Activated CD4-positive, alpha-beta T cell treated with anti-CD3 and anti-CD28 coated beads, Interleukin-2, Interleukin-6, amounts not matched to agents 100 ng/mL and 50 ng/mL, durations not matched to agents 16 hours and 8 hours (primary cell): ENCODE data around the gene ERV3-1.
"Not testable (repeated sequence)": the region's sequence is repeated elsewhere in the genome, so short reads cannot be mapped to it uniquely, and the experiment has no call there.

ENCODE experiments used
- DNase-seq: peaks from one replicate; pipeline ENCODE4 v3.0.0-alpha.2; 2020

The ERV3-1 gene, protein sequence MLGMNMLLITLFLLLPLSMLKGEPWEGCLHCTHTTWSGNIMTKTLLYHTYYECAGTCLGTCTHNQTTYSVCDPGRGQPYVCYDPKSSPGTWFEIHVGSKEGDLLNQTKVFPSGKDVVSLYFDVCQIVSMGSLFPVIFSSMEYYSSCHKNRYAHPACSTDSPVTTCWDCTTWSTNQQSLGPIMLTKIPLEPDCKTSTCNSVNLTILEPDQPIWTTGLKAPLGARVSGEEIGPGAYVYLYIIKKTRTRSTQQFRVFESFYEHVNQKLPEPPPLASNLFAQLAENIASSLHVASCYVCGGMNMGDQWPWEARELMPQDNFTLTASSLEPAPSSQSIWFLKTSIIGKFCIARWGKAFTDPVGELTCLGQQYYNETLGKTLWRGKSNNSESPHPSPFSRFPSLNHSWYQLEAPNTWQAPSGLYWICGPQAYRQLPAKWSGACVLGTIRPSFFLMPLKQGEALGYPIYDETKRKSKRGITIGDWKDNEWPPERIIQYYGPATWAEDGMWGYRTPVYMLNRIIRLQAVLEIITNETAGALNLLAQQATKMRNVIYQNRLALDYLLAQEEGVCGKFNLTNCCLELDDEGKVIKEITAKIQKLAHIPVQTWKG

DNA sequence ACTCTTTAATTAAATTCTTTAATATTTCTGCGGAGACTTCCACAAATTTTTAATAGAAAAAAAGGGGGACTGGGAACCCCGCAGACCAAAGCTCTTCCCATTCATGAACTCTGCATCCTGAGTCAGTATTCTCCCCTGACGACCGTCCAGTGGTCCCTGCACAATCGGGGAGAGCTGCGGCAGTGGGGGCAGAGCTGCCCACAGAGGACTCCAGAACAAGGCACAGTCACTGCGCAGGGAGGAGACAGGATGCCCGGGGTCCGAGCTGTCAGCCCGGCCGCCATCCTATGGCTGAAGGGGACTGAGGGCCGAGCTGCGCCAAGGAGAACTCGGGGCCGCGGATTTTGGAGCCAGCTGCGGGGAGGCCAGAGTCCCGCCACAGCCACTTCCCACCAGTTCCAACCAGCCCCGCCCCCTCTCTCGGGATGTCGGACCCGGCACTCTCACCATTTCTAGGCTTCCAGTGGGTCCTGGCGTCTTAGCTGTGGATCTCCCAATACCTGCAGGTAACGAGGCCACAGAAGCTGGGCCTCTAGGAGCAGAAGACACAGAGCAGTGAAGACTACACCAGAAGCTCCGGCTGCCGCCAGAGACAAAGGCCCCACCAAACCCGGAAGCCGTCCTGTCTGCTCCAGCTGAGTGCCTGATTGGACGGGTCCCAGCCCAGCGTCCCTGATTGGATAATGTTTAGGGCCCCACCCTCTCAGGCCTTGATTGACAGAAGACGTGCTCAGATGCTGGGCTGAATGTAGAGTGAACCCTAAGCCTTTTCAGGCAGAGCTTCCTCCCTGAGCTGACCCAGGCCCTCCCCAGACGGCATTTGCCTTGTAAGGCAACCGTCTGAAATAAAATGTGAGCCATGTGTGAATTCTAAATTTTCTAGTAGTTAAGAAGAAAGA lies at the start of gene ERV3-1:
Gene ERV3-1 (minus strand): TSS at position 594 of the 899 bp plus-strand sequence. CDS start 13,661 bp downstream, outside the sequence.
- peak; percentile 94 for DNase-seq

DNA sequence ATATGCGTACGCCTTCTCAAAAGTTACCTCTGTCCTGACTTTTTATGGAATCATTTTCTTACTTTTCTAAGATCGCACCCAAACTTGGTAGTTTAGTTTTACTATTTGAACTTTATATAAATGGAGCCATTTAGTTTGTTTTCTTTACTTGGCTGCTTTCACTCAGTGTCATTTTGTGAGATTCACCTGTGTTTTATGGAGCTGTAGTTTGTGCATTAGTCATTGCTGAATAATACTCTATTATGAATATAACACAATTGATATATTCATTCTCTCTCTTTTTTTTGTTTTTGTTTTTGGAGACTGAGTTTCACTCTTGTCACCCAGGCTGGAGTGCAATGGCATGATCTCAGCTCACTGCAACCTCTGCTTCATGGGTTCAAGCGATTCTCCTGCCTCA lies 49.3 kb upstream of the ERV3-1 start:
- DNase-seq: not testable (repeated sequence)

DNA sequence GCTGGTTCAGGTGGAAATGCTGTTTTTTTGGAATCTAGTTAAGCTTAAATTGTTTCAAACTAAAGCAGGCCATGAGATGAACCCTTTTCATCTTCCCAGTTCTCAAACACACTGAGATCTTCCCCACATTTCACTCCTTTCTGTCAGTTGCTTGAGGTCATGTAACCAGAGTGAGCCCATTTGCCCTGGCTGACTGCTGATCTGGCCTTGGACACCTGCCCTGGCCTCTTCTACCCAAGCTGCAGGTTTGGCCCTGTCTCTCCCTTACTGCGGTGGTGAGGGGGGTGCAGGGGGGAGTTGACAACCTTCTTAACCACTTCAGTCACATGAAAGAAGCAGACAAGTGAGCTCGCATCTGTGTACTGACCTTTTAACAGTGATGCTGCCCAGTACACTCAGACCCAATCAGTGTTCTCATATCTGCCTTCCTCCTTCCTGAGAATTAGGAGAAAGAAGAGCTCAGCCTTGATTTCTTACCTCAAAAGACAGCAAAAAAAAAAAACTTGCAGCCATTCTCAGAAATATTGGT lies 48.0 kb upstream of the ERV3-1 start:
- DNase-seq: not testable (repeated sequence)

DNA sequence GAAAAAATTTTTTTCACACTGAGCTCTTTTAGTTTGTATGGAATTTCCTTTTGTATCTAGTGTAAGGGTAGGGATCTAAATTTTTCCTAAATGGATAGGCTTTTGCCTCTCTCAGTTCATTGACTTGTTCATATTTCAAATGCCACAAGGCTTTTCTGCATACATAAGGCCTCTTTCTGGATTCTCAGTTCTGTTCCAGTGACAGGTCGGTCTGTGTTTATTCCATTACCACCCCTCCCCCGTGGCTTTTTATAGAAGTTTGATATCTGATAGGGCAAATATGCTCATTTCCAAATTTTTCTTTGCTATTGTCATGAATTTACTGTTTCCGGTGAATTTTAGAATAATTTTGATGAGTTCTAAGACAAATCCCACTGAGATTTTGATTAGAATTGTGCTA lies 45.2 kb upstream of the ERV3-1 start:
- DNase-seq: not testable (repeated sequence)

DNA sequence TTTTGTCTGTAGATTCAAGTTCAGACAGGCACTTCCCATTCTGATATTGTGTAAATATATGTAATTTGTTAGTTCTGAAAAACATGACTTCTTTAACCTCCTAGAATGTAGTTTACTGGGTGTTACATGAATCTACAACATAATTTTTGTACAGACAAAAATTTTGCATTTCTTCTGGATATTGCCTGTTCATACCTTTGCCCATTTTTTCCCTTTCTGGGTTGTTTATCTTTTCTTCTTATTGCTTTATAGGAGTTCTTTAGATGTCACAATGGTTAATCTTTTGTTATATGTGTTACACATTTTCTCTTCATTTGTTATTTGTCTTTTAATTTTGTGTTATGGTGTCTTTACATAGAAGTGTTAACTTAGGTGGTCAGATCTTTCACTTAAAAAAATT lies 44.7 kb upstream of the ERV3-1 start:
- DNase-seq: not testable (repeated sequence)

DNA sequence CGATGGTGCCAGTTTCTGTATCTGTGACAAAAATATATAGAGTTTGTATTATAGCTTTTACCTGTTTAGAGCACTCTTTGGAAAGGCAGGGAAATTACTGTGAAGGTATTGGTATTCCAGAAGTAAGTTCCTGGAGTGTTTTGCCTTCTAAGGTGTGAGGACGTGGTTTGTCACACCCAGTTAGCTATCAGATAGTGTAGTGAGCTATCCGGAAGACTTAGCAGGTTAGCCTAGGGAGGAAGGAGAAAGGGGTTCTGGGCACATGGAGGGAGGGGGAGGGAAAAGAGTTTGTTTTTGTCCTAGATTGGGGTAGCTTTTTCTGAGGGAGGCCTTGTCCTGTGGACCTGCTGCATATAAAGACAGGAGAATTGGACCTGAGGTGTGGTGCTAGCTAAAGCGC lies 39.8 kb upstream of the ERV3-1 start:
- not testable (repeated sequence) for DNase-seq

DNA sequence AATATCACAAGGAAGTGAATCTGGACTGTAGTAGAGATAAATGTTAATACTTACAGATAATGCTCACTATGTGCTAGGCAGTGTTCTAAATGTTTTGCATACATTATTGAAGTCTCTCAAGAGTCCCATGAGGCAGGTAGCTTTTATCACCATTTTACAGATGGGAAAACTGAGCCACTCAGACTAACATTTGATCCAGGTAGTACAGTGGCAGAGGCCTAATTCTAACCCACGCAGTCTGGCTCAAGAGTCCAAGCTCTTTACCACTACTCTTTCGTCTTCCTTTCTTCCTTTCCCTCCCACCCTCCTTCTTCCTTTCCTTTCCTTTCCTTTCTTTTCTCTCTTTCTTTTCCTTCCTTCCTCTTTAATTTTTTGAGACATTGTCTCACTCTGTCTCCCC lies 39.1 kb upstream of the ERV3-1 start:
- DNase-seq: not testable (repeated sequence)

DNA sequence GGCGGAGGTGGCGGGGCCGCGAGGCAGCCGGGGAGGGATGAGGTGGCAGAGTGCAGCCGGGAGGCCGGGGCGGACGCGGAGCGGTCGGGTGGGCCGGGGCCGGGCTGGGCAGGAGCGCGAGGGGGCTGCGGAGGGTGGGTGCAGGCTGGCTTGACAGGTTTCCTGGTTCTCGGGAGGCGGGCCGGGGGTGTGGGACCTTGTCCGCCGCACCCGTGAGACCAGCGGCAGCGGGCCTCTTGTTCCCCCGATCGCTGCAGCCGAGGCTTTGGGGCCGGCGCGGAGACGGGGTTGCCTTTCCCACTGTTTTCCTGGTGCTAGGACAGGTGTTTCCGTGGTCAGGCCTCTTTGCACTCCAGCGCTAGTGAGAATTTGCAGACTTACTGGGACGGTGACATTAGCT lies 32.3 kb upstream of the ERV3-1 start:
- peak; percentile 17 for DNase-seq

DNA sequence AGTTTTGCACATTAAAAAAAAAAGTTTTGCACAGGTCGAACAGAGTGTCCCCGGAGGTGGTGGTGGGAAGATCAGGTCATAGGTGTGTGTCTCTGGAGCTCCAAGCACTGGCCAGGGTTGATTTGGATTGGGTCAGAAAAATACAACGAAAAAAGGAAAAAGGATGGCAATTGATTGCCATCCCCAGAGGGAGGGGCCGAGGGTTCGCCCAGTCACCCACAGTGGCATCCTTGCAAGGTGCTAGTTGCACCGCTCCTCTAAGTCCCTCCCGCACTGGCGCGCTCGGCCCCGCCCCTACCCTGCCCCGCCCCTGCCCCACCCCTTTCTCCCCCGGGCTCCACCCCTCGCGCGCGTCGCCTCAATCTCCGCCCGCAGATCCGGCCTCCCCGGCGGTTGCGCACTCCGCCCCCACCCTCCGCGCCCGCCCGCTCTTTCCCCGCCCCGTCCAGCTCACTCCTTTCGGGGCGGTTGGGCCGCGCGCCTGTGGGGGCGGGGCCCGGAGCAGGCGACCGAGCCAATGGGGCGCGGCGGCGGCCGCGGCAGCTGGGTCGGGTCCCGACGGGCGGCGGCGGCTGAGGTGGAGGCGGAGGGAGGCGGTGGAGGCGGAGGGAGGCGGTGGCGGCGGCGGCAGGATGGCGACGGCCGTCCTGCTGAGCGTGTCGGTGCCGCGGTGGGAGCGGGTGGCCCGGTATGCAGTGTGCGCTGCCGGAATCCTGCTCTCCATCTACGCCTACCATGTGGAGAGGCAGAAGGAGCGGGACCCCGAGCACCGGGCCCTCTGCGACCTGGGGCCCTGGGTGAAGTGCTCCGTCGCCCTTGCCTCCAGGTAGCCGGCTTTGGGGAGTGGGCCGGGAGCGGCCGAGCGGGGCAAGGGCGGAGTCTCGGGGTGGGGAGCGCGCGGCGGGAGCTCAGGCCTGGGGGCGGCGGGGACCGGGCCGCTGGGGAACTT lies 31.5 kb upstream of the ERV3-1 start:
- DNase-seq: peak; percentile 95

DNA sequence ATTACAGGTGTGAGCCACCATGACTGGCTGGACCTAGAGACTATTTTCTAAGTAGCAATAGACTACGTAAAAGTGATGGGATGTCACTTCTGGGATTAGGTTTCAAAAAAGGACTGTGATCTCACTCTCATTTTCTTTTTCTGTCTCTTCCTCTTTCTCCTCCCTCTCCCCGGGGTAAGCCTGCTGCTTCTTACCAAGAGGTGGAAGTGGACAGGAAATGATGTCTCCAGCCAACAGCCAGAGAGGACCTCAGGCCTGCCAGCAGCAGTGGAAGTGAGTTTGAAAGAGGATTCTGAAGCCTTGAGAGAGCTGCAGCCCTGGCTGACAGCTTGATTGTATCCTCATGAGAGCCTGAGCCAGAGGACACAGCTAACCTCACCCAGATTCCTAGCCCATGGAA lies 30.0 kb upstream of the ERV3-1 start:
- not testable (repeated sequence) for DNase-seq

DNA sequence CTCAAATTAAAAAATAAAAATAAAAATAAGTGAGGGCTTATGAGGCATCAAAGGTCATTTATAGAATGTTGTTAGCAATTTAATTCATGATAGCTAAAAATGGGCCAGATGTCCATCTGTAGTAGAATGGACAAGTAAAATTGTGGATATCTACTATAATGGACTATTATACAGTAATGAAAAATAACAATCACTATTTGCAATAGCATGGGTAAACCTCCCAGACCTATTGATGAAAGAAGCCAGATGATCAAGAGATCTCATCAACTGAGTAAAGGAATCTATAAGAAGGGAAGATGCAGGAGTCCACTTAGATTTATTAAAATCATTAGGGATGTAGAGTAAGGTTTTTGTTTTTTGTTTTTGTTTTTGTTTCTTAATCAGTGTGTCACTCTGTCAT lies 29.0 kb upstream of the ERV3-1 start:
- DNase-seq: not testable (repeated sequence)

DNA sequence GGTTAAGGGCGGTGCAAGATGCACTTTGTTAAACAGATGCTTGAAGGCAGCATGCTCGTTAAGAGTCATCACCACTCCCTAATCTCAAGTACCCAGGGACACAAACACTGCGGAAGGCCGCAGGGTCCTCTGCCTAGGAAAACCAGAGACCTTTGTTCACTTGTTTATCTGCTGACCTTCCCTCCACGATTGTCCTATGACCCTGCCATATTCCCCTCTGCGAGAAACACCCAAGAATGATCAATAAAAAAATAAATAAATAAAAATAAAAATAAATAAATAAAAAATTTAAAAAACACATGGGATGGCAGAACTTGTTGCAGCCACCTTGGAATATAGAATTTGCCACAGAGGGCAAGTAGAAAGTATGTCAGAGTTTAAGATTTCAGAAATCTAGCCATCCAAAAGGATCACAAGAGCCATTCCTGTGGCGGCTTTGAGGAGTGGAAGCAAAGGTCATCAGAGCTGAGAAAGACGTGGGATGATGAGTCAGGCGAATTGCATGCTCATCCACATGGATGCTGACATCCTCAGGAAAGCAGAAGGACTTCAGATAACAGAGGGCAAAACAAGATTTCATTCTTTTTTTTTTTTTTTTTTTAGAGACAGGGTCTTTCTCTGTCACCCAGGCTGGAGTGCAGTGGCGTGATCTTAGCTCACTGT lies 27.8 kb upstream of the ERV3-1 start:
- DNase-seq: not testable (repeated sequence)

DNA sequence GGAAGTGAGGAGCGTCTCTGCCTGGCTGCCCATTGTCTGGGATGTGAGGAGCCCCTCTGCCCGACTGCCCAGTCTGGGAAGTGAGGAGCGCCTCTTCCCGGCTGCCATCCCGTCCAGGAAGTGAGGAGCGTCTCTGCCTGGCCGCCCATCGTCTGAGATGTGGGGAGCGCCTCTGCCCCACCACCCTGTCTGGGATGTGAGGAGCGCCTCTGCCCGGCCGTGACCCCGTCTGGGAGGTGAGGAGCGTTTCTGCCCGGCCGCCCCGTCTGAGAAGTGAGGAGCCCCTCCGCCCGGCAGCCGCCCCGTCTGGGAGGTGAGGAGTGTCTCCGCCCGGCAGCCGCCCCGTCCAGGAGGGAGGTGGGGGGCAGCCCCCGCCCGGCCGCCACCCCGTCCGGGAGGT lies 26.9 kb upstream of the ERV3-1 start:
- DNase-seq: not testable (repeated sequence)

DNA sequence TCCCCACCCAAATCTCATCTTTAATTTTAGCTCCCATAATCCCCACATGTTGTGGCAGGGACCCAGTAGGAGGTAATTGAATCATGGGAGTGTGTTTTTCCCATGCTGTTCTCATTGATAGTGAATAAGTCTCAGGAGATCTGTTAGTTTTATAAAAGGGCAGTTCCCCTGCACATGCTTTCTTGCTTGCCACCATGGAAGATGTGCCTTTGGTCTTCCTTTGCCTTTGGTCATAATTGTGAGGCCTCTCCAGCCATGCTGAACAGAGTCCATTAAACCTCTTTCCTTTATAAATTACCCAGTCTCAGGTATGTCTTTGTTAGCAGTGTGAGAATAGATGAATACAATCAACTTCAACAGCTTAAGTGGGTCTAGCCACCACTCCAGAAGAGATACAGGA lies 18.5 kb upstream of the ERV3-1 start:
- not testable (repeated sequence) for DNase-seq

DNA sequence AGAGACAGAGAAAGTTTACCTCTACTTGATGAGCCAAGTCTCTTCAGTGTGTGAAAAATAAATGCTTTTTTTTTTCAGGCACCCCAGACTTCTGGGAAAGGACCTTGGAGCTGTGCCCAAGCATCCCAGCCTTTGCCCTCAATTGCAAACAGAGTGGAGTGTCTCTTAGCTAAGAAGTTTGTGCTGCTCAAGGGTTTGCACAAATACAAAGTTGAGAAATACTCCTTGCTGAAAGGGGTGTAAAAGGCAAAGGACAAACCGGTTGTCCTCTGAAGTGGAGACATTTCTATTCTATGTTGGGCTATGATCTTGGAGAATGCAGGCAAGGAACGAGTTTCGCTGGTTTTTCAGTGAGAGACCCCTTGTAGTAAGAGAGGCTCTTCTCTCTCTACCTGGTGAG lies 14.5 kb upstream of the ERV3-1 start:
- DNase-seq: not testable (repeated sequence)

DNA sequence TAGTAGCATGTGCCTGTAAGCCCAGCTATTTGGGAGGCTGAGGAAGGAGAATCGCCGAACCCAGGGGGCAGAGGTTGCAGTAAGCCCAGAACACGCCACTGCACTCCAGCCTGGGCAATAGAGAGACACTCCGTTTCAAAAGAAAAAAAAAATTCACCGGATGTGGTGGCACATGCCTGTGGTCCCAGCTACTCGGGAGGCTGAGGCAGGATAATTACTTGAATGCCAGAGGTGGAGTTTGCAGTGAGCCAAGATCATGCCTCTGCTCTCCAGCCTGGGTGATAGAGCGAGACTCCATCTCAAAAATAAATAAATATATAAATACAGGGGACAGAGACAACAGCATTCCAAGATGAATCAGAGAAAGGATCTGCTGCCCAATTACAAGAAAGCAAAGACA lies 3.4 kb upstream of the ERV3-1 start:
- not testable (repeated sequence) for DNase-seq

DNA sequence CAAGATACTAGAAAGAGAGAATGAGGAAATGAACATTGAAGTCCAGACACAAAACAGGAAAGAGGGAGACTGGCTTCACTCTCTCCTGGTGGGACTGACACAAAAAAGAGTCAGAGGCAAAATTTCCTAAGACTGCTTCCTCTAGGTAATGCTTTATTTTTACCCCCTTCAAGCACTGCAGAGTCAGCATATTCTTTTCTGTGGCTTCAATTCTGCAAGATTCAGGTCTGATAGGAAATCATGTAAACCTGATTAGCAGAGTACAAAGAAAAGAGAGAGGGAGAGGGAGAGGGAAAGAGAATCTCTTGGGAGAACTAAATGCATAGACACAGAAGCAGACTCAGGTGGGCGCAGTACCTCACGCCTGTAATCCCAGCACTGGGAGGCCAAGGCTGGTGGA lies 2.9 kb upstream of the ERV3-1 start:
- DNase-seq: not testable (repeated sequence)

DNA sequence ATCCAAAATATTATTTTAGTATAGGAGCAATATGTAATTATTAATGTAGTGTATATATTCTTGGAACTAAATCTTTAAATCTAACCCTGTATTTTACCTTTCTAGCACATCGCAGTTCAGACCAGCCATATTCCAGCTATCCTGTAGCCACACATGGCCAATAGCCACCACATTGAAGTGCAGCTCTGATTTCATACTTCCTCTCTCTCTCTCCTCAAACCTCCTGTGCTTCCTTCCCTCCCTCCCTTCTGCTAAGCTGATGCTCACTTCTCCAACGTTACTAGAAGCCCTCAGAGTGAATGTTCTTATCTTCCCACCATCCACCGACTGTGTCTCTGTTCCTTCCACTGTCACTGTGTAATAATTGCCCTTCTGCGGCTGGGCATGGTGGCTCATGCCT lies 549 bp upstream of the ERV3-1 start:
- DNase-seq: not testable (repeated sequence)

DNA sequence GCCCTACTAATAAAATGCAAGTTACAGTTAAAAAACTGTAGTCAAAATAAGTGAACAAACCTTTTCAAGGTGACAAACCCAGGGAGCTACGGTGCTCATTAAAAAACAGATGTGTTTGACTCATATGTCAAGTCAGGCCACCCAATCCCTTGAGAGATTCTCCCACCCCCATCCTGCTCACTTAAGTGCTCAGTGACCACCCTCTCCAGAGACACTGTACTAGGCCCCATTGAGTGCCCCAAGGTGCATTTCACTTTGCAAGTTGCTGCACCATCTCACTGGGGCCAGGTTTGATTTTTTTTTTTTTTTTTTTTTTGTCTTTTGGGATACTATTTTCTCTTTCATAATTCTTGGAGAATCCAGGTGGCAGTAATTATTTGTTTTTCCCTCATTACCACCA lies 1.9 kb downstream of the ERV3-1 start:
- DNase-seq: no peak

DNA sequence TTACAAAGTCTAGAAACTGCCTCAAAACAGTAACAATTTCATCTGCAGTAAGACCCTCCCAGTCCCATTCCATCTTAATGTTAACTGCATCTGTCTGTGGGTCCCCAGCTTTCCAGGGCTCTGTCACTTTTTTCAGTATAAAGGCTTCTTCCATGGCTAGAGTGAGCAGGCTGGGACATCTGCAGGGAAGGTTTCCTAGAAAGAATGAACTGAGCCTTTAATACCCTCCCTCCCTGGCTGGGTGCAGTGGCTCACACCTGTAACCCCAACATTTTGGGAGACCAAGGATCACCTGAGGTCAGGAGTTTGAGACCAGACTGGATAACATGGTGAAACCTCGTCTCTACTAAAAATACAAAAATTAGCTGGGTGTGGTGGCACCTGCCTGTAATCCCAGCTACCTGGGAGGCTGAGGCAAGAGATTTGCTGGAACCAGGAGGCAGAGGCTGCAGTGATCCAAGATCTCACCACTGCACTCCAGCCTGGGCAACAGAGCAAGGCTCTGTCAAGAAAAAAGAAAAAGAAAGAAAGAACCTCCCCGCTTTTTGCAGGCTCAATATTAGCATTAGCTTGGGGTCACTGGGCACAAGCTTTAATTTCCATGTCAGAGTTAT lies 3.4 kb downstream of the ERV3-1 start:
- no peak for DNase-seq

DNA sequence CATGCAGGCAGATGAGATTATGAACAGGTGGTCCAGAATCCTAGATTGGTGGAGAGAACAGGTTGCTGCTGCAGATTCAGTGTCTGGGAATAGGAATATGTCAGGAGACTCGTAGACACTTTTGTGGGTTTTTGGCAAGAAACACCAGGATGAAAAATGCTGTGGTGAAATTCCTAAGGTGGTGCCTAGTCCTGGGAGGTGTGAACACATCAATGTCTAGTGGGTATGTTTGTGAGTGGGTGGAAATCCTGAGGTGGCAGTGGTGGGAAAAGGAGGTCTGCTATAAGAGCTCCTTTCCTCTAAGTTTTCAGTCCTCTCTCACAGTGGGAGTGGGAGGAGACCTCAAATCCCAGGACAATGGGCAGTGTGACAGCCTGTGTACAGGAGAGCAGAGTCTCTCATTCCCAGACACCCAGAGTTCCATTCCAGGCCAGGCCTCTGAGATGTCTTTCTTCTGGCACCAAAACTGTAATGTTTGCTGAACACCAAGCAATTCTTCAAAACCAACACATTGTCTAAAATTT lies 5.1 kb downstream of the ERV3-1 start:
- no peak for DNase-seq
